NT2/D1 (cell line): ENCODE measurements around the gene ARMS2.

Experiments used
- SUZ12 ChIP-seq: IDR thresholded peaks from 2 replicates; pipeline ENCODE4 v1.6.1; 2011; ENCODE audit not compliant: insufficient read length, insufficient read depth; ENCODE audit errors: extremely low read depth
- YY1 ChIP-seq: IDR thresholded peaks from 2 replicates; pipeline ENCODE4 v1.6.1; 2011; ENCODE audit not compliant: insufficient read length, insufficient read depth
- ZNF274 ChIP-seq: IDR thresholded peaks from 2 replicates; pipeline ENCODE4 v1.6.1; 2011; ENCODE audit warnings: mild to moderate bottlenecking, low read depth, low read length

DNA sequence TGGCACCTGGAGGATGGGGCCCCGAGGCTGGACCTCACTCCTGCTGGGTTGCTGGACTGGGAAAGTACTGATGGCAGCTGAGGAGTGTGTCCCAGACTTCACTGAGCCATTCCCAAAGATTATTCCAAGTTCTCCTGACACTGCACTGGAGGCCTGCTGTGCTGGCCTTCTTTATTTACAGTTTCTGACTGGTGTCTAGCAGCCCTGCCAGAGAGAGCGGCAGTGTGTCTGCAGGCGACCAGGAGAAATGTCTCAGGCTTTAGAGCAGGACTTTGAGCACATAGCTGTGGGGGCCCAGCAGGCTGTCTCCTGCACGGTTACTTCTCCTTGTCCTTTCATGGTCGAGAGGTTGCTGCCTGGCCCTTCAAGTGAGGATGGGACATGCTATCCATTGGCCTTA, 23.0 kb downstream of the ARMS2 start:
- TF ChIP-seq ZNF274 (no peak), SUZ12 (no peak), YY1 (no peak)
